Stimulated activated CD8-positive, alpha-beta memory T cell treated with anti-CD3 and anti-CD28 coated beads, Interleukin-2, amount 100 ng/mL, for 48 hours (primary cell): ENCODE data around the gene CRYGD.
"Not testable (repeated sequence)": the region's sequence is repeated elsewhere in the genome, so short reads cannot be mapped to it uniquely, and the experiment has no call there.

Experiments used
- DNase-seq, 2 donors: peaks; one replicate each; pipeline ENCODE4 v3.0.0-alpha.2; 2020; ENCODE audit warnings: low read depth in 2 of 2

Gene CRYGD

GRCh38 chr2:208129744-208130711 is 5.7 kb upstream of the CRYGD start, which contains the start of gene CRYGC:
TSS of gene CRYGC (minus strand) at chr2:208129828. CDS start at chr2:208129792, 36 bp downstream.
- no peak for DNase-seq

GRCh38 chr2:208128136-208128535 is 3.8 kb upstream of the CRYGD start:
- no peak for DNase-seq

GRCh38 chr2:208127090-208127489 is 2.8 kb upstream of the CRYGD start:
- DNase-seq = no peak

- no peak for DNase-seq
Measured at GRCh38 chr2:208125251-208125650, 927 bp upstream of the CRYGD start.

GRCh38 chr2:208122248-208122647 is 2.1 kb downstream of the CRYGD start:
- DNase-seq = no peak

GRCh38 chr2:208118918-208119317 is 5.4 kb downstream of the CRYGD start:
- no peak for DNase-seq

- not testable (repeated sequence) for DNase-seq
Measured at GRCh38 chr2:208117390-208117789, 6.9 kb downstream of the CRYGD start.

GRCh38 chr2:208112969-208113368 is 11.4 kb downstream of the CRYGD start:
- no peak for DNase-seq

- not testable (repeated sequence) for DNase-seq
Measured at GRCh38 chr2:208112273-208112745, 12.0 kb downstream of the CRYGD start.

GRCh38 chr2:208103616-208104015 is 20.7 kb downstream of the CRYGD start:
- no peak for DNase-seq

- DNase-seq = no peak
Measured at GRCh38 chr2:208101716-208102631, 22.4 kb downstream of the CRYGD start.

GRCh38 chr2:208099682-208100470 is 24.4 kb downstream of the CRYGD start:
- DNase-seq = no peak

GRCh38 chr2:208098701-208099100 is 25.6 kb downstream of the CRYGD start:
- not testable (repeated sequence) for DNase-seq

- no peak for DNase-seq
Measured at GRCh38 chr2:208098267-208098666, 26.1 kb downstream of the CRYGD start.

GRCh38 chr2:208097801-208098200 is 26.5 kb downstream of the CRYGD start:
- no peak for DNase-seq

- no peak for DNase-seq
Measured at GRCh38 chr2:208097313-208097712, 27.0 kb downstream of the CRYGD start.

- no peak for DNase-seq
Measured at GRCh38 chr2:208096080-208096479, 28.2 kb downstream of the CRYGD start.

- no peak for DNase-seq
Measured at GRCh38 chr2:208093128-208093527, 31.2 kb downstream of the CRYGD start.

GRCh38 chr2:208092093-208092832 is 32.1 kb downstream of the CRYGD start:
- no peak for DNase-seq

- DNase-seq = no peak
Measured at GRCh38 chr2:208090420-208090819, 33.9 kb downstream of the CRYGD start.

- DNase-seq = no peak
Measured at GRCh38 chr2:208086029-208086428, 38.3 kb downstream of the CRYGD start.
